Mucosa of descending colon (tissue), 3 donors: Measurements from ENCODE around the gene RPL10. TPM values are rescaled to one million over a fixed set of nuclear protein-coding genes. Genes with fewer than 3 reads are reported as not detected.

ENCODE experiments used
- ATAC-seq: fragments of 200-7000 bp; cut with Tn5 transposase; one replicate; pipeline ENCODE4 v1.9.1; 2020; ENCODE audit warnings: mild to moderate bottlenecking, moderate library complexity
- DNase-seq, 3 donors: peaks; one replicate each; pipeline ENCODE4 v3.0.0-alpha.2; 2020
- H3K36me3 ChIP-seq: fragments of 200-600 bp; one replicate; pipeline ENCODE4 v1.8.0; 2021; ENCODE audit warnings: low read depth, mild to moderate bottlenecking
- H3K4me1 ChIP-seq: fragments of 200-600 bp; one replicate; pipeline ENCODE4 v1.8.0; 2021; ENCODE audit warnings: low read depth, mild to moderate bottlenecking
- H3K4me3 ChIP-seq: fragments of 200-600 bp; one replicate; pipeline ENCODE4 v1.8.0; 2021; ENCODE audit warnings: mild to moderate bottlenecking
- H3K9me3 ChIP-seq: fragments of 200-600 bp; one replicate; pipeline ENCODE4 v1.8.0; 2021; ENCODE audit warnings: mild to moderate bottlenecking
- intact Hi-C, 2 donors: fragments of 100-400 bp; cut with DNase I in 1 of 2; cut with micrococcal nuclease in 1 of 2; formaldehyde crosslinking; loops; one replicate each; pipeline versions ENCODE4 v1.11.0 to v1.11.1; 2022; cut with DNase I, micrococcal nuclease
- long read RNA-seq, 2 donors: library from polyadenylated mRNA; unstranded; transcript quantifications; one replicate each; pipeline ENCODE4 v2.0.0, GENCODE V29; 2019 to 2021
- total RNA-seq, 3 donors: library from RNA; stranded (reverse); fragmentation: NEBNext Ultra II Directional in 2 of 3; extraction: Animal tissue kit (Norgen Biotek cat#: 25700) in 2 of 3; gene quantifications; one replicate each; pipeline versions ENCODE4 v1.2.1 to v1.2.4, GENCODE V29; 2021 to 2023
- TF ChIP-seq, protein P1 (sequence below): fragments of 200-600 bp; IDR thresholded peaks from one replicate; pipeline ENCODE4 v1.8.0; 2022; ENCODE audit warnings: antibody characterized with exemption, mild to moderate bottlenecking
- donor health status: DM: no; HTN: no; CAD: no; lungs with moderate emphysema.
- donor health status: DM: no; HTN: no; CAD: no.
- donor health status: DM: no; HTN: yes; CAD: no.

Gene RPL10
- 1,000 to 10,000 TPM; 2,179 to 2,606 (median 2,424) TPM for total RNA-seq
- long read RNA-seq, donor 1, transcript RPL10-216 (5 exons, 1,369 nt), result minor isoform, 9 of 94 reads
- long read RNA-seq, donor 1, transcript RPL10-204 (7 exons, 2,318 nt), result major isoform, 38 of 94 reads
- long read RNA-seq, donor 1, transcript RPL10-201 (6 exons, 2,278 nt), result minor isoform, 16 of 94 reads
- long read RNA-seq, donor 1, transcript RPL10-207 (7 exons, 657 nt), result minor isoform, 8 of 94 reads
- long read RNA-seq, donor 1, partial matches to known transcripts, result 16 of 94 reads
- long read RNA-seq, donor 1, other reads (novel, unspliced or antisense), result 5 of 94 reads
- long read RNA-seq, donor 2, transcript RPL10-201 (6 exons, 2,278 nt), result major isoform, 1,354 of 1,458 reads
- long read RNA-seq, donor 2, transcript RPL10-204 (7 exons, 2,318 nt), result minor isoform, 52 of 1,458 reads
- long read RNA-seq, donor 2, transcript RPL10-207 (7 exons, 657 nt), result minor isoform, 5 of 1,458 reads
- long read RNA-seq, donor 2, partial matches to known transcripts, result 37 of 1,458 reads
- long read RNA-seq, donor 2, other reads (novel, unspliced or antisense), result 5 of 1,458 reads

DNA sequence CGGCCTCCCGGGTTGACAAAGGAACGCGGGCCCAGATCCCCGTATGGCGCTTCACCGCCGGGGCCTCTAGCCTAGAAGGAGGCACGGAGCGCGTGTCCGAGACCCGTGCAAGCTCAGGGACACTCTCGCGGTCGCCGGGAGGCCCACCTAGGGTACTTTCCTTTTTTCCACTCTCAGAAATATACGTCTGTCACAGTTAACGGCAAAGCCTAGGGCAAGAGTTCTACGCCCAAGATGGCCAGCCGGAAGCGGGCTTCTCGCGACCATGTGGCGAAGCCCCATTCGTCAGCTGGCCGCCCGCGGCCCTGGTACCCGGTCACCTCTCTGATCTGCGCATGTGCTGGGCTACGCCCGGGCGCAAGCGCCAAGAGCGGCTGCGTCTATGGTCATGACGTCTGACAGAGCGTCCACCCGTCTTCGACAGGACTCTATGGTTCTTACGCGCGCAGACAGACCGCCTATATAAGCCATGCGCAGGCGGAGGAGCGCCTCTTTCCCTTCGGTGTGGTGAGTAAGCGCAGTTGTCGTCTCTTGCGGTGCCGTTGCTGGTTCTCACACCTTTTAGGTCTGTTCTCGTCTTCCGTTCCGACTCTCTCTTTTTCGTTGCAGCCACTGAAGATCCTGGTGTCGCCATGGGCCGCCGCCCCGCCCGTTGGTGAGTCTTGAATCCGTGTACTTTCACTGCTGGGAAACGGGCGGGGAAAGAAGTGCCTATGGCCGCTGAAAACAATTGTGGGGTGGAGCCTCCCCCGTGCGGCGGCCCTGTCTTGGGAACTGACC, at the start of gene RPL10:
Gene RPL10 (plus strand): TSS at position 490 of the 780 bp plus-strand sequence. CDS start 143 bp downstream, at position 633.
- TF ChIP-seq, protein P1, sequence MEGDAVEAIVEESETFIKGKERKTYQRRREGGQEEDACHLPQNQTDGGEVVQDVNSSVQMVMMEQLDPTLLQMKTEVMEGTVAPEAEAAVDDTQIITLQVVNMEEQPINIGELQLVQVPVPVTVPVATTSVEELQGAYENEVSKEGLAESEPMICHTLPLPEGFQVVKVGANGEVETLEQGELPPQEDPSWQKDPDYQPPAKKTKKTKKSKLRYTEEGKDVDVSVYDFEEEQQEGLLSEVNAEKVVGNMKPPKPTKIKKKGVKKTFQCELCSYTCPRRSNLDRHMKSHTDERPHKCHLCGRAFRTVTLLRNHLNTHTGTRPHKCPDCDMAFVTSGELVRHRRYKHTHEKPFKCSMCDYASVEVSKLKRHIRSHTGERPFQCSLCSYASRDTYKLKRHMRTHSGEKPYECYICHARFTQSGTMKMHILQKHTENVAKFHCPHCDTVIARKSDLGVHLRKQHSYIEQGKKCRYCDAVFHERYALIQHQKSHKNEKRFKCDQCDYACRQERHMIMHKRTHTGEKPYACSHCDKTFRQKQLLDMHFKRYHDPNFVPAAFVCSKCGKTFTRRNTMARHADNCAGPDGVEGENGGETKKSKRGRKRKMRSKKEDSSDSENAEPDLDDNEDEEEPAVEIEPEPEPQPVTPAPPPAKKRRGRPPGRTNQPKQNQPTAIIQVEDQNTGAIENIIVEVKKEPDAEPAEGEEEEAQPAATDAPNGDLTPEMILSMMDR, result no peak
- ATAC-seq (peak; percentile 90), DNase-seq (peak; percentile 91 to 97 (median 94))
- Histone ChIP-seq H3K36me3 (no peaks in the 10 kb centered on the region), H3K4me3 (peak within 1 kb of the TSS; percentile 46), H3K4me1 (peaks cover 4% of the 10 kb centered on the region), H3K9me3 (no peaks in the 10 kb centered on the region)
- intact Hi-C loops, result no loop called here

DNA sequence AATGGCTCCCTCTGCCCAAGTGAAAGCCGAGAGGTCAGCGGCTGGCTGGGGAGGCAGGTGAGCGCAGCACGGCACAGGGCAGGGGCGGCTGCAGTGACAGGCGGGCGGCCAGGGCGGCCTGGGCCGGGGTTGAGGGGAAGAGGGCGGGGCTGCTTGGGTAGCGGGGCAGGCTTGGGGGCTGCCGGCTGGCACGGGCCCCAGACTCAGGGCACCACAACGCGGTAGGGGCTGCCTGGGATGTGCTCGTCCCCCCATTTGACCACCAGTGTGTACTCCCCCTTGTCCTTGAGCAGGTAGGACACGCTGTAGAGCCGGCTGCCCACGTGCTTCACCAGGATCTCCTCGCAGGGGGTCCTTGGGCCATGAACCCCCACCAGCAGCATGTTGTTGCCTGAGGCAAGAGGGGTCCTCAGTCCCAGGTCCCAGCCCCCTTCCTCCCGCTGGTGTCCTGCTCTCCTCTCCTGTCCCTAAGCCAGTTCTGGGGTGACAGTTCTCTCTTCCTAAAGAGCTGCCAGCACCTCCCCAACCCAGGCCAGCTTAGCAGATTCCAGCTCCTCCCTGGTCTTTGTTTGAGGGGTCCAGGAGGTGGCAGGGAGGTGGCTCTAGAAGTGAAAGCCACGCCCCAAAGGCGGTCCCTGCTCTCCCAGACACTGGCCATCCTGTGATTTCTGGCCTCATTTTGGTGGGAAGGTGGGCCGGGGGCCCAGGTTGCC, 49.4 kb upstream of the RPL10 start:
- H3K36me3 ChIP-seq, result no peaks in the 10 kb centered on the region

DNA sequence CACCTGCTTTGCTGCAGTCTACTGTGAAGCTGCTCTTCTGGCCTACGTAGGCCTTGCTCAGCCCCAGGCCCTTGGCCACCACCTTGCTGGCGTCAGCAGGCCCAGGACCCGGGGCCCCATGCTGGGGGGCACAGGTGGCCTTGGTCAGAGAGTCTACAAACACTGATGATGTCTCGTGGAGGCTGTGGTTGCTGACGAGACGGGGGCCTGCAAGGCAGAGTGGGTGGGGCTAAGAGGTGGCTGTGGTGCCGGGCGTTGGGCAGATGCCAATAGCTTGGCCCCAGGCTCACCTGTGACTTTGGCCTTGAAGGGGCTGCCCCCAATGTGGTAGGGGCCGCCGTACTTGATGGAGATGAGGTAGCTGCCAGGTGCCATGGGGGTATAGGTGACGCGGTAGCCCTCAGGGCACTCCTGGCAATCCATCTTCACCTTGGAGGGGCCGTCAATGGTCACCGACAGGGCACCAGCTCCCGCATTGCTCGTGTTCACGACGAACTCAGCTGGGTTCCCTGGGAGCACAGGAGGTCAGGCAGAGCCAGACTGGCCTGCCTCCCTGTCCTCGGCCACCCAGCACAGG, 48.7 kb upstream of the RPL10 start:
- TF ChIP-seq, protein P1, result no peak
- no peaks in the 10 kb centered on the region for H3K36me3 ChIP-seq

More for the DNA sequence above, 49.4 kb upstream of the RPL10 start:
- no peak overlapping the region for H3K4me3 ChIP-seq
- TF ChIP-seq, protein P1, result no peak
- no peaks in the 10 kb centered on the region for H3K9me3 ChIP-seq
- DNase-seq (peak in 2 of 3 donors; percentile 23 to 53), ATAC-seq (no peak)
- H3K4me1 ChIP-seq, result peaks cover 5% of the 10 kb centered on the region
- intact Hi-C loops, result no loop called here

DNA sequence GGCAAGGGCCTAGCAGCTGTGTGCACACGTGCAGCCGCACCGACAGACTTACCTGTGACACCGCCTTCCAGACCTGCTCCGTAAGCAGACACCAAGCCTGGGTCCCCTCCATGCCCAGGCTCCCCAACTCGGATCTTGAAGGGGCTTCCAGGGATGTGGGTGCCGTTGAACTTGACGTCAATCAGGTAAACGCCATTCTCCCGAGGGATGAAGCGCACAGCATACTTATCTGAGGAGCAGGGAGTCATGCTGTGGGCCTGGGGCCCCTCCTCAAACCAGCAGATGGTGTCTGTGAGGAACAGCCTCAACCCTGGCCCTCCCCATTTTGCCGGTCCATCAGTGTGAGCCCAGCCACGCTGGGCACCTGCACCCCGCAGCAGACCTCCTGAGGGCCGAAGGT, 48.2 kb upstream of the RPL10 start:
- intact Hi-C loops, result no loop called here
- no peaks in the 10 kb centered on the region for H3K36me3 ChIP-seq

More for the DNA sequence above, 48.7 kb upstream of the RPL10 start:
- Histone ChIP-seq H3K9me3 (no peaks in the 10 kb centered on the region), H3K4me1 (peaks cover 5% of the 10 kb centered on the region), H3K4me3 (no peak overlapping the region)
- no peak for ATAC-seq
- intact Hi-C loops, result no loop called here
- DNase-seq, result peak in 1 of 3 donors; percentile 50

More for the DNA sequence above, 48.2 kb upstream of the RPL10 start:
- Histone ChIP-seq H3K4me1 (peaks cover 5% of the 10 kb centered on the region), H3K9me3 (no peaks in the 10 kb centered on the region), H3K4me3 (no peak overlapping the region)
- ATAC-seq, result no peak
- TF ChIP-seq, protein P1, result no peak
- peak in 1 of 3 donors; percentile 54 for DNase-seq
